GM23338 (cell line): ENCODE measurements around the gene SORT1. TPM values are rescaled to one million over a fixed set of nuclear protein-coding genes. Genes with fewer than 3 reads are reported as not detected.
"Not testable (repeated sequence)": the region's sequence is repeated elsewhere in the genome, so short reads cannot be mapped to it uniquely, and the experiment has no call there.

Experiments
- ATAC-seq: fragments of 200-7000 bp; cut with Tn5 transposase; 3 replicates; pipeline ENCODE4 v1.9.1; 2020
- DNase-seq: peaks from one replicate; pipeline ENCODE4 v3.0.0-alpha.2; 2015; ENCODE audit warnings: low spot score
- H2AFZ ChIP-seq: fragments of 200-600 bp; sonication (generic); 2 replicates; pipeline ENCODE4 v1.8.0; 2016; ENCODE audit warnings: antibody characterized with exemption, mild to moderate bottlenecking, moderate library complexity
- H3F3A ChIP-seq: fragments of 200-600 bp; sonication (generic); replicated peaks from 2 replicates; pipeline ENCODE4 v1.8.0; 2017; ENCODE audit warnings: antibody characterized with exemption, mixed run types, low read depth
- H3K27ac ChIP-seq: fragments of 200-600 bp; sonication (generic); 2 replicates; pipeline ENCODE4 v1.6.1; 2016; ENCODE audit warnings: low read depth
- H3K27me3 ChIP-seq: fragments of 200-600 bp; sonication (generic); 2 replicates; pipeline ENCODE4 v1.8.0; 2016; ENCODE audit warnings: mild to moderate bottlenecking, mixed run types, moderate library complexity; ENCODE audit not compliant: insufficient read depth
- H3K36me3 ChIP-seq: fragments of 200-600 bp; sonication (generic); 2 replicates; pipeline ENCODE4 v1.8.0; 2016; ENCODE audit warnings: mild to moderate bottlenecking; ENCODE audit not compliant: insufficient read depth
- H3K4me1 ChIP-seq: fragments of 200-600 bp; sonication (generic); 2 replicates; pipeline ENCODE4 v1.8.0; 2016; ENCODE audit warnings: mild to moderate bottlenecking, moderate library complexity; ENCODE audit not compliant: insufficient read depth
- H3K4me2 ChIP-seq: fragments of 200-600 bp; sonication (generic); 2 replicates; pipeline ENCODE4 v1.7.1; 2017; ENCODE audit warnings: mixed run types
- H3K4me3 ChIP-seq: fragments of 200-600 bp; sonication (generic); 2 replicates; pipeline ENCODE4 v1.6.1; 2016; ENCODE audit warnings: mixed run types
- H3K79me2 ChIP-seq: fragments of 200-600 bp; sonication (generic); replicated peaks from 2 replicates; pipeline ENCODE4 v1.8.0; 2017; ENCODE audit warnings: mild to moderate bottlenecking; ENCODE audit not compliant: insufficient read depth
- H3K9me2 ChIP-seq: fragments of 200-600 bp; sonication (generic); 2 replicates; pipeline ENCODE4 v1.8.0; 2017; ENCODE audit not compliant: insufficient read depth
- H4K20me1 ChIP-seq: fragments of 200-600 bp; sonication (generic); replicated peaks from 2 replicates; pipeline ENCODE4 v1.8.0; 2017; ENCODE audit warnings: mild to moderate bottlenecking; ENCODE audit not compliant: insufficient read depth
- H3K27ac Mint-ChIP-seq: 2 replicates; pipeline ENCODE4 v1.8.0; 2020; ENCODE audit warnings: inconsistent platforms, mild to moderate bottlenecking, moderate library complexity, mixed read lengths
- H3K27me3 Mint-ChIP-seq: 3 replicates; pipeline ENCODE4 v1.8.0; 2022; ENCODE audit warnings: low read depth, mild to moderate bottlenecking, moderate library complexity, mixed read lengths, inconsistent platforms; ENCODE audit not compliant: insufficient read depth, poor library complexity
- H3K36me3 Mint-ChIP-seq: 3 replicates; pipeline ENCODE4 v1.8.0; 2021; ENCODE audit warnings: low read depth, mild to moderate bottlenecking, inconsistent platforms, moderate library complexity, mixed read lengths
- H3K4me1 Mint-ChIP-seq: 3 replicates; pipeline ENCODE4 v1.8.0; 2020; ENCODE audit warnings: mild to moderate bottlenecking, inconsistent platforms, mixed read lengths
- H3K4me3 Mint-ChIP-seq: 3 replicates; pipeline ENCODE4 v1.8.0; 2021; ENCODE audit warnings: moderate library complexity, mild to moderate bottlenecking, inconsistent platforms, mixed read lengths
- H3K9me3 Mint-ChIP-seq: 3 replicates; pipeline ENCODE4 v1.8.0; 2020; ENCODE audit warnings: moderate library complexity, mild to moderate bottlenecking, inconsistent platforms, mixed read lengths
- CREB1 ChIP-seq: fragments of 250-450 bp; sonication (Bioruptor Pico); IDR thresholded peaks from 2 replicates; pipeline ENCODE4 v1.5.0; 2020; ENCODE audit warnings: low read depth, mild to moderate bottlenecking, moderate library complexity
- CTCF ChIP-seq, 2 experiments: fragments of 200-600 bp in 1 of 2; sonication (generic) in 1 of 2; conservative IDR thresholded peaks; 2 replicates each; pipeline versions ENCODE4 v1.5.1 to v1.6.1; 2016 to 2017; ENCODE audit warnings: antibody characterized with exemption in 2 of 2, low read depth in 2 of 2, mild to moderate bottlenecking in 2 of 2, moderate library complexity in 1 of 2
- ETS1 ChIP-seq: IDR thresholded peaks from 2 replicates; pipeline ENCODE4 v1.6.1; 2016; ENCODE audit warnings: antibody characterized with exemption
- EZH2 ChIP-seq: fragments of 200-600 bp; sonication (generic); IDR thresholded peaks from one replicate; pipeline ENCODE4 v1.8.0; 2017; ENCODE audit warnings: antibody characterized with exemption, mild to moderate bottlenecking, low read depth; ENCODE audit not compliant: unreplicated experiment
- EZH2phosphoT487 ChIP-seq: fragments of 200-600 bp; sonication (generic); IDR thresholded peaks from one replicate; pipeline ENCODE4 v1.8.1; 2018; ENCODE audit warnings: antibody characterized with exemption; ENCODE audit not compliant: unreplicated experiment
- NANOG ChIP-seq: IDR thresholded peaks from 2 replicates; pipeline ENCODE4 v1.6.1; 2016; ENCODE audit warnings: antibody characterized with exemption, borderline replicate concordance
- POLR2AphosphoS5 ChIP-seq: IDR thresholded peaks from 2 replicates; pipeline ENCODE4 v1.6.1; 2016; ENCODE audit warnings: antibody characterized with exemption, low read depth
- STAT1 ChIP-seq: IDR thresholded peaks from one replicate; pipeline ENCODE4 v1.6.1; 2016; ENCODE audit warnings: antibody characterized with exemption; ENCODE audit not compliant: unreplicated experiment
- ZNF114 ChIP-seq: fragments of 250-450 bp; sonication (Bioruptor Pico); IDR thresholded peaks from 2 replicates; pipeline ENCODE4 v1.5.0; 2020; ENCODE audit warnings: mild to moderate bottlenecking, moderate library complexity
- polyA plus RNA-seq: library from polyadenylated mRNA; unstranded; fragments of >200 nt; fragmentation: Nextera tagmentation; extraction: Ambion mirVana; gene quantifications from 2 replicates; pipeline ENCODE4 v1.2.1, GENCODE V29; 2016
- total RNA-seq: library from RNA; depleted of rRNA; stranded (reverse); fragments of >200 nt; shearing (Covaris generic); gene quantifications from 2 replicates; pipeline ENCODE4 v1.2.3, GENCODE V29; 2014
- TF ChIP-seq, protein P1 (sequence below): IDR thresholded peaks from one replicate; pipeline ENCODE4 v1.6.1; 2018; ENCODE audit warnings: antibody characterized with exemption; ENCODE audit not compliant: unreplicated experiment

The SORT1 gene
- total and polyA plus RNA-seq, 2 experiments from 2014 or later, result 10.9 to 55.4 TPM

GRCh38 chr1:109395282-109395599 lies 2.5 kb downstream of the SORT1 start:
- not testable (repeated sequence) for H3K9me2 ChIP-seq, H3F3A ChIP-seq, H3K27ac Mint-ChIP-seq, ATAC-seq, H3K36me3 Mint-ChIP-seq, H3K36me3 ChIP-seq, H3K4me2 ChIP-seq, H3K27me3 ChIP-seq, DNase-seq, H3K9me3 Mint-ChIP-seq, H2AFZ ChIP-seq, H3K4me3 Mint-ChIP-seq
- Mint-ChIP-seq H3K4me1 (peaks cover 47% of the 10 kb centered on the region), H3K27me3 (peaks cover 14% of the 10 kb centered on the region)
- H3K4me1 ChIP-seq, result peaks cover 31% of the 10 kb centered on the region
- H3K27ac ChIP-seq, result peak overlapping the region; percentile 53; the same call in 1 of the 2 replicates
- peaks cover 15% of the 10 kb centered on the region for H4K20me1 ChIP-seq
- H3K4me3 ChIP-seq, result 0 out of 2 replicates have a peak overlapping the region, but pooled peaks have one; percentile 71
- H3K79me2 ChIP-seq, result peaks cover 67% of the 10 kb centered on the region

DNA sequence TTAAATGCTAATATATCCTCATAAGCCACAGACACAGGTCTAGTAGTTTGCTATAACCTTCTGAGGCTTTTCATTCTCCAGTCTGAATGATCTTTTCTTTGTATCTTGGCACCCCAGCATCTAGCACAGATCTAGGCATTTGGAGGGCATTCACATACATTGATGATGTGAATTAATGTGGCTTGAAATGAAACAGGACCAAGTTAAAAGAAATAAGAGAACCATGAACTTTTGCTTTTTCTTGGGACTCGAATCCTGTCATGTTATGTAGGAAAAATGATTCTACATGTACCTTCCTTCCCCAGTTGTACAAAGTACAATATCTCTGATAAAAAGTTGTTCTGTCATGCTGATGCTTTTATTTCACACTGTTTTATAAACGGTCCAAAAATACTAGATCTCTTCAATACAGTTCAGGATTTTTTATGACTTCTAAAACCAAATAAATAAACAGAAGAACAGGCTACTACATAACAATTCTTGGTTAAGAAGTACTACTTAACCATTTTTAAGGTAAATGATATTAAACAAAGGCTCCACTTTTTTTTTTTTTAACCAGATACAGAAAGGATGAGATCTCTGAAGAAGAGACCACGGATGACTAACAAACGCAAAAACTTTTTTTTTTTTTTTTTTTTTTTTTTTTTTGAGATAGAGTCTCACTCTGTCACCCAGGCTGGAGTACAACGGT lies 3.0 kb downstream of the SORT1 start:
- H3K27ac ChIP-seq, result no peak overlapping the region
- peaks cover 31% of the 10 kb centered on the region for H3K4me1 ChIP-seq
- H2AFZ ChIP-seq, result no peak overlapping the region
- ATAC-seq (no peak), DNase-seq (no peak)
- H3K27me3 ChIP-seq, result no peaks in the 10 kb centered on the region
- H3K9me3 Mint-ChIP-seq, result no peaks in the 10 kb centered on the region
- peaks cover 72% of the 10 kb centered on the region for H3K79me2 ChIP-seq
- no peak overlapping the region for H3K4me2 ChIP-seq
- H3K36me3 ChIP-seq, result no peaks in the 10 kb centered on the region
- no peaks in the 10 kb centered on the region for H3K9me2 ChIP-seq
- peaks cover 51% of the 10 kb centered on the region for H3K4me1 Mint-ChIP-seq
- no peak overlapping the region; the same call in 2 of the 3 replicates for H3K4me3 Mint-ChIP-seq
- H4K20me1 ChIP-seq, result peaks cover 15% of the 10 kb centered on the region
- peaks cover 9% of the 10 kb centered on the region for H3F3A ChIP-seq
- no peaks in the 10 kb centered on the region; the same call in 2 of the 3 replicates for H3K36me3 Mint-ChIP-seq
- no peak overlapping the region for H3K4me3 ChIP-seq
- peaks cover 12% of the 10 kb centered on the region for H3K27me3 Mint-ChIP-seq
- TF ChIP-seq EZH2, result no peak
- no peak for TF ChIP-seq CTCF (conservative IDR thresholded peaks at IDR 0.05; ENCODE audit: low read depth in 2 of 2)
- no peak for TF ChIP-seq POLR2AphosphoS5
- TF ChIP-seq CREB1, result no peak
- no peak for TF ChIP-seq EZH2phosphoT487
- no peak for TF ChIP-seq ZNF114
- TF ChIP-seq, protein P1, sequence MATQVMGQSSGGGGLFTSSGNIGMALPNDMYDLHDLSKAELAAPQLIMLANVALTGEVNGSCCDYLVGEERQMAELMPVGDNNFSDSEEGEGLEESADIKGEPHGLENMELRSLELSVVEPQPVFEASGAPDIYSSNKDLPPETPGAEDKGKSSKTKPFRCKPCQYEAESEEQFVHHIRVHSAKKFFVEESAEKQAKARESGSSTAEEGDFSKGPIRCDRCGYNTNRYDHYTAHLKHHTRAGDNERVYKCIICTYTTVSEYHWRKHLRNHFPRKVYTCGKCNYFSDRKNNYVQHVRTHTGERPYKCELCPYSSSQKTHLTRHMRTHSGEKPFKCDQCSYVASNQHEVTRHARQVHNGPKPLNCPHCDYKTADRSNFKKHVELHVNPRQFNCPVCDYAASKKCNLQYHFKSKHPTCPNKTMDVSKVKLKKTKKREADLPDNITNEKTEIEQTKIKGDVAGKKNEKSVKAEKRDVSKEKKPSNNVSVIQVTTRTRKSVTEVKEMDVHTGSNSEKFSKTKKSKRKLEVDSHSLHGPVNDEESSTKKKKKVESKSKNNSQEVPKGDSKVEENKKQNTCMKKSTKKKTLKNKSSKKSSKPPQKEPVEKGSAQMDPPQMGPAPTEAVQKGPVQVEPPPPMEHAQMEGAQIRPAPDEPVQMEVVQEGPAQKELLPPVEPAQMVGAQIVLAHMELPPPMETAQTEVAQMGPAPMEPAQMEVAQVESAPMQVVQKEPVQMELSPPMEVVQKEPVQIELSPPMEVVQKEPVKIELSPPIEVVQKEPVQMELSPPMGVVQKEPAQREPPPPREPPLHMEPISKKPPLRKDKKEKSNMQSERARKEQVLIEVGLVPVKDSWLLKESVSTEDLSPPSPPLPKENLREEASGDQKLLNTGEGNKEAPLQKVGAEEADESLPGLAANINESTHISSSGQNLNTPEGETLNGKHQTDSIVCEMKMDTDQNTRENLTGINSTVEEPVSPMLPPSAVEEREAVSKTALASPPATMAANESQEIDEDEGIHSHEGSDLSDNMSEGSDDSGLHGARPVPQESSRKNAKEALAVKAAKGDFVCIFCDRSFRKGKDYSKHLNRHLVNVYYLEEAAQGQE, result no peak
- TF ChIP-seq NANOG, result no peak
- TF ChIP-seq STAT1, result no peak
- no peak for TF ChIP-seq ETS1
- H3K27ac Mint-ChIP-seq, result no peak overlapping the region
